Heart left ventricle (tissue), 13 donors: ENCODE data around the gene APOA1.

Experiments used
- POLR2A ChIP-seq, 2 donors: fragments of 450-650 bp; IDR thresholded peaks; one replicate each; pipeline ENCODE4 v1.6.1; 2017; ENCODE audit warnings: antibody characterized with exemption in 2 of 2, mild to moderate bottlenecking in 2 of 2, moderate library complexity in 2 of 2
- TF ChIP-seq, protein P1 (sequence below), 12 donors: fragments of 200-600 bp; sonication (generic) in 4 of 12; IDR thresholded peaks; one replicate each; pipeline versions ENCODE4 v1.5.0 to v1.8.0; 2018 to 2022; ENCODE audit warnings: antibody characterized with exemption in 12 of 12, mild to moderate bottlenecking in 5 of 12
- donor health status: ischemic (EF 13 %, LVEDD 7.1; RV severe dilation, severe dysfunction).
- donor health status: DM: no; HTN: yes; CAD: no.
- donor health status: DM: no; HTN: no; CAD: no.
- donor health status: ischemic (EF 25% LVEDD 6.9; RV normal size, moderate dysfunction).
- donor health status: ischemic (EF 25% LVEDD 5.7; RV mildly dilated, moderate dysfunction).
- donor health status: ischemic (EF 35%, LVEDD 5.7; RV mildly dilated, moderate dysfunction).
- donor health status: nonischemic (EF 11% LVEDD 7.7; RV severe dilation, severe dysfunction).
- donor health status: DM: yes; HTN: yes; CAD: no.
- donor health status: PGD.
- donor health status: ischemic (EF 29% LVEDD 5.4; RV normal size, mild dysfunction).
- donor health status: nonischemic (EF 23%, LVEDD 6.1; RV moderate dilation, normal function).

- TF ChIP-seq, protein P1, sequence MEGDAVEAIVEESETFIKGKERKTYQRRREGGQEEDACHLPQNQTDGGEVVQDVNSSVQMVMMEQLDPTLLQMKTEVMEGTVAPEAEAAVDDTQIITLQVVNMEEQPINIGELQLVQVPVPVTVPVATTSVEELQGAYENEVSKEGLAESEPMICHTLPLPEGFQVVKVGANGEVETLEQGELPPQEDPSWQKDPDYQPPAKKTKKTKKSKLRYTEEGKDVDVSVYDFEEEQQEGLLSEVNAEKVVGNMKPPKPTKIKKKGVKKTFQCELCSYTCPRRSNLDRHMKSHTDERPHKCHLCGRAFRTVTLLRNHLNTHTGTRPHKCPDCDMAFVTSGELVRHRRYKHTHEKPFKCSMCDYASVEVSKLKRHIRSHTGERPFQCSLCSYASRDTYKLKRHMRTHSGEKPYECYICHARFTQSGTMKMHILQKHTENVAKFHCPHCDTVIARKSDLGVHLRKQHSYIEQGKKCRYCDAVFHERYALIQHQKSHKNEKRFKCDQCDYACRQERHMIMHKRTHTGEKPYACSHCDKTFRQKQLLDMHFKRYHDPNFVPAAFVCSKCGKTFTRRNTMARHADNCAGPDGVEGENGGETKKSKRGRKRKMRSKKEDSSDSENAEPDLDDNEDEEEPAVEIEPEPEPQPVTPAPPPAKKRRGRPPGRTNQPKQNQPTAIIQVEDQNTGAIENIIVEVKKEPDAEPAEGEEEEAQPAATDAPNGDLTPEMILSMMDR (IDR thresholded peaks at IDR 0.05) = peak in 8 of 12 donors; percentile 6 to 48 (median 16)
- TF ChIP-seq POLR2A (IDR thresholded peaks at IDR 0.05) = no peak
These were observed 2.9 kb upstream of the APOA1 start for GRCh38 chr11:116840224-116840745.
